WI38 (cell line): ENCODE results near the gene AHRR.

Source experiments
- H3K4me3 ChIP-seq: 2 replicates; pipeline ENCODE4 v1.5.1; 2011; ENCODE audit warnings: low read depth, mild to moderate bottlenecking, control low read depth, low read length
- TF ChIP-seq, protein P1 (sequence below): IDR thresholded peaks from 2 replicates; pipeline ENCODE4 v1.5.1; 2012; ENCODE audit warnings: low read depth, mild to moderate bottlenecking, control low read depth, low read length

AHRR gene

DNA sequence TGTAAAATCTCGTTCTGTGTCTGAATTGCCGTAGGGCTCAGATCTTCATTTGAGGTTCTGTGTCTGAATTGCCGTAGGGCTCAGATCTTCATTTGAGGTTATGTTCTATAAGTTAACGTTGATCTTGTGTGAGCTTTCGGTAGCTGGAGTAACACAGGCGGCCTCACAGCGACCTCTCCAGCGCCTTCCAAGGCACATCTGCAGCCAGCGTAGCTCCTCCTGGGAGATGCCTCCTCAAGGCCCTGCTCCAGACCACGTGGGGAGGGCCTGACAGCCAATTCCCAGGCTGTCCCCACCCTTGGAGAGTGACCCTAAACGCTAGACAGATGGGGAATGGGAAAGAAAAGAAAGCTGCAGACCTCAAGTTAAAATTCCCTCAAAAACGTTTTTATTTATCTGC lies 8.7 kb upstream of the AHRR start:
- TF ChIP-seq, protein P1, sequence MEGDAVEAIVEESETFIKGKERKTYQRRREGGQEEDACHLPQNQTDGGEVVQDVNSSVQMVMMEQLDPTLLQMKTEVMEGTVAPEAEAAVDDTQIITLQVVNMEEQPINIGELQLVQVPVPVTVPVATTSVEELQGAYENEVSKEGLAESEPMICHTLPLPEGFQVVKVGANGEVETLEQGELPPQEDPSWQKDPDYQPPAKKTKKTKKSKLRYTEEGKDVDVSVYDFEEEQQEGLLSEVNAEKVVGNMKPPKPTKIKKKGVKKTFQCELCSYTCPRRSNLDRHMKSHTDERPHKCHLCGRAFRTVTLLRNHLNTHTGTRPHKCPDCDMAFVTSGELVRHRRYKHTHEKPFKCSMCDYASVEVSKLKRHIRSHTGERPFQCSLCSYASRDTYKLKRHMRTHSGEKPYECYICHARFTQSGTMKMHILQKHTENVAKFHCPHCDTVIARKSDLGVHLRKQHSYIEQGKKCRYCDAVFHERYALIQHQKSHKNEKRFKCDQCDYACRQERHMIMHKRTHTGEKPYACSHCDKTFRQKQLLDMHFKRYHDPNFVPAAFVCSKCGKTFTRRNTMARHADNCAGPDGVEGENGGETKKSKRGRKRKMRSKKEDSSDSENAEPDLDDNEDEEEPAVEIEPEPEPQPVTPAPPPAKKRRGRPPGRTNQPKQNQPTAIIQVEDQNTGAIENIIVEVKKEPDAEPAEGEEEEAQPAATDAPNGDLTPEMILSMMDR, result no peak
- H3K4me3 ChIP-seq, result no peak overlapping the region

DNA sequence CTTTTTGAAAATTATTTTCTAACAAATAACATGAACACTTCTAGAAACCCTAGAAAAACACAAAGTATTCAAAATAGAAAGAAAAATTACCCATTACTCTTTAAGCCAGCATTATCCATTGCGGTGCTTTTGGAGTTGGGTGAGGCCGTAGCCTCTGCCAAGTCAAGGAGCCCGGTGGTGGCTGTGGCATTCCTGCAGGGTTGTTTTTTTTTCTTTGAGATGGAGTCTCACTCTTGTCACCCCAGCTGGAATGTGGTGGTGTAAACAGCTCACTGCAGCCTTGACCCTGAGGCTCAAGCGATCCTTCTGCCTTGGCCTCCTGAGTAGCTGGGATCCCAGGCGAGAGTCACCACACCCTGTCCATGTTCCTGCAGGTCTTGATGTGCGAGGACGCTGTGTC lies 8.2 kb upstream of the AHRR start:
- H3K4me3 ChIP-seq, result no peak overlapping the region
- TF ChIP-seq, protein P1, result no peak

DNA sequence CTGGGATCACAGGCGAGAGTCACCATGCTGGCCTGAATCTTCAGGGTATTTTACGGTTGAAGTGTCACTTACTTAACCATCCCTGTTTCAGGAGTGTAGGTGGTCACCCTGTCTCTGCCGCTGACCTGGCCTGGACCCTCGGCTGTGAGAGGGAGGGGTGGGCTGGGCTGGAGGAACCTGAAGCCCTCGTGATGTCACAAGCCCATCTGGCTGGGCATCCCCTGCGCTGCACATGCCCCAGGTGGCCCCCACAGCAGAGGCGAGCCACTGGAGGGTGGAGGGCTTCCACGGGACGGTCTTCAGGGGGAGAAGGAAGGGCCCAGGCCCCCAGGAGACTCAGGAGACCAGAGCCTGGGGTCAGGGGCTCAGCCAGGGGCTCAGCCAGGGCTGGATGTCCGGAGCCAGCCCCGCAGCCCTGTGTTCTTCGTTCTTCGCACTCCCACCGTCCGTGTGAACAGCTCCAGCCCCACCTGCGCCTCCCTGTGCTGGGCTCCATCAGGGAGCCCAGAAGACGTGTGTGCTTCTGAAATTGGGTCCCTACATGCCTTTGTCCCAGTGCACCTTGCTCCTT lies 7.6 kb upstream of the AHRR start:
- TF ChIP-seq, protein P1, result no peak
- no peak overlapping the region for H3K4me3 ChIP-seq

DNA sequence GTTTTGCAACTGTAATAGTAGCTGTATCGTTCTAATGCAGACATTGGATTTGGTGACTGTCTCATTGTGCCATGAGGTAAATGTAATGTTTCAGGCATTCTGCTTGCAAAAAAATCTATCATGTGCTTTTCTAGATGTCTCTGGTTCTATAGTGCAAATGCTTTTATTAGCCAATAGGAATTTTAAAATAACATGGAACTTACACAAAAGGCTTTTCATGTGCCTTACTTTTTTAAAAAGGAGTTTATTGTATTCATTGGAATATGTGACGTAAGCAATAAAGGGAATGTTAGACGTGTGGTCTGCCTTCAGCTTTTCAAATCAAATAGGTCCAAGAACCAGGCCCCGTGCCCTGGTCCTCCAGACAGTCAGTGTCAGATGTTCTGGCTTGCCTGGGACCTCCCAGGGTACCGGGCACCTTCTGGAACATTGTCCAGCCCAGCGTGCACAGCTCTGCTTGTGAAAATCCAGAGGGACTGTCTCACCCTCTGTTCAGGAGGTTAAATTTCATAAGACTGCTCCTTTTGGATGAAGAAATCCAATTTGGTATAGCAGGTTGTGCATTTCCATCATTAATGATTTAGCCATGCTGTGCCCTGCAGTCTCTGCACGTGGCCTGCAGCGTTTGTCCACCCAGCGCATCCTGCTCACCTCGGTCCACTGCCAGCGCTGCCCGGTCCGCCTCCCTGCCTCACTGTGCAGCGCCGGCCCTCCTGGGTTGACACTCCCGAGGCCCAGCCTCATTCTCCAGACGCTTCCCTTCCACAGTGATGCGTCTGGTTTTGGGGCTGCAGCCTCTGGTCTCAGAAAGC lies 6.6 kb upstream of the AHRR start:
- TF ChIP-seq, protein P1, result no peak
- no peak overlapping the region for H3K4me3 ChIP-seq

DNA sequence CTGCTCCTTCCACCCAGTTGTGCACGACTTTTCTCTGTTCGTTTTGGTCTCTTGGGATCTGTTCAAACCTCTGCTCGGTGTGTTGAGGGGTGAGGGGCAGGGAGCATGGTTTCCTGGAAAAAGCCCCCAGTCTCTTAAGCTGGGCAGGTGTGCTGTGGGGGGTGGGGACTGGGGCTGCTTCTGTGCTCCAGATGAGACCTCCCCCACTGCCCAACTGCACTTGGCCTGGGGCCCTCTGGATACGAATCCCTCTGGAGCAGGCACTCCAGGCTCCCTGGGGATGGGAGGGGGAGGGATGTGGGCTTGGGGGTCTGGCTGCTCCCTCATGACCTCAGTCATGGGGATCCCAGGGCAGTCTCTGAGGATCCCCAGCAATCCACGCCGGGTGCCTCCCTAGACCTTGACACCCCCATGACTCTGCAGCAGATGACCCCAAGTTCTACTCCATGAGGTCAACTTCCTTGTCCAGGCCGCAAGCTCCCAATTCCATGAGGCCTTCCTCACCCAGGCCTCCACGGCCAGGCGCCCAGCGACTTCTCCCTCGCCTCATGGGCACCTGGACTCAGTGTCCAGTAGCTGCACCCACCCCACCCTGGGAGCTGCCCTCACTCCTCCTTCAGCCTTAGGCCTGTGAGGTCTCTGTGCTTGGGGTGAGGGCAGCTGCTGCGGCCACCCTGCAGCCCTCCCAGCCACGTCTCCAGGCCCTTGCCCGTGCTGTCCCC lies 5.9 kb upstream of the AHRR start:
- no peak overlapping the region for H3K4me3 ChIP-seq
- TF ChIP-seq, protein P1, result no peak

DNA sequence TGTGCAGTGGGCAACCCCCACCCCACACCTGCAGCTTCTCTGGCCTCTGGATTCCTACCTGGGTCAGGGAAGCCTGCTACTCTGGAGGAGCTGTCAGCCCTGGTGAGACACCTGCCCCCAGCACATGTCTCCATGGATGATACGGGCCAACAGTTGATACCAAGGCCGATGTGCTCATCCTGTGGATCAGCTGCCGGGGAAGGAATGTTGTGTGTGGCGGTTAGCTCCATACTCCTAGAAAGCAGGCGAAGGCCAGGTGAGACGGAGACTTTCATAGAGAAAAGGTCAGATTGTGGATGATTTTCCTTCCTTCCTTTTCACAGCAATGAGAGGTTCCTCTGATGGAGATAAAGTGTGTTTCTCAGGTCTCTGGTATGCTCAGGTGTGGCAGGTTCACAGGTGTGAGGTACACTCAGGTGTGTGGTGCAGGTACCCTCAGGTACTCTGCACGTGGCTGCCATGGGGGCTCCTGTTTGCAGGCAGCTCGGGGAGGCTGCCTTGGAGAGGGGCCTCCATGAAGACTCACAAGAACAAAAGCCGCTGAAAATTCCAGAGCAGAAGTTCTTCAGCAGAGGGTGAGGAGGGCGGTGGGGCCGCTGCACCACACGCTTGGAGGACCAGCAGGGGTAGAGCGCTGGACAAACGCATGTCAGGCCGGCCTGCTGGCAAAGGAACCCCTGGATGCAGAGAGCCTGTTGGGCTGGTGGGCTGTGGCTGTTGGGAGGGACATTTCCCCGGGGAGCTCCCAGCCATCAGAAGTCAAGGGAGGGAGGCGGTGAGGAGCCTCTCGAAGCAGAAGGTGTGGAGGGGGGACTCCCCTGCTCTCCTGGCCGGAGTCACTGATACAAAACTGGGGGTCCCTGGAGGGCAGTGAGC lies 5.1 kb upstream of the AHRR start:
- TF ChIP-seq, protein P1, result no peak
- no peak overlapping the region for H3K4me3 ChIP-seq
